Middle frontal gyrus (tissue), 1 donor: ENCODE results near the gene PACS2.
"Not testable (repeated sequence)": the region's sequence is repeated elsewhere in the genome, so short reads cannot be mapped to it uniquely, and the experiment has no call there.

Experiments
- DNase-seq: peaks from one replicate; pipeline ENCODE4 v3.0.0-alpha.2; 2015; ENCODE audit warnings: low spot score; ENCODE audit errors: extremely low spot score

The PACS2 gene

DNA sequence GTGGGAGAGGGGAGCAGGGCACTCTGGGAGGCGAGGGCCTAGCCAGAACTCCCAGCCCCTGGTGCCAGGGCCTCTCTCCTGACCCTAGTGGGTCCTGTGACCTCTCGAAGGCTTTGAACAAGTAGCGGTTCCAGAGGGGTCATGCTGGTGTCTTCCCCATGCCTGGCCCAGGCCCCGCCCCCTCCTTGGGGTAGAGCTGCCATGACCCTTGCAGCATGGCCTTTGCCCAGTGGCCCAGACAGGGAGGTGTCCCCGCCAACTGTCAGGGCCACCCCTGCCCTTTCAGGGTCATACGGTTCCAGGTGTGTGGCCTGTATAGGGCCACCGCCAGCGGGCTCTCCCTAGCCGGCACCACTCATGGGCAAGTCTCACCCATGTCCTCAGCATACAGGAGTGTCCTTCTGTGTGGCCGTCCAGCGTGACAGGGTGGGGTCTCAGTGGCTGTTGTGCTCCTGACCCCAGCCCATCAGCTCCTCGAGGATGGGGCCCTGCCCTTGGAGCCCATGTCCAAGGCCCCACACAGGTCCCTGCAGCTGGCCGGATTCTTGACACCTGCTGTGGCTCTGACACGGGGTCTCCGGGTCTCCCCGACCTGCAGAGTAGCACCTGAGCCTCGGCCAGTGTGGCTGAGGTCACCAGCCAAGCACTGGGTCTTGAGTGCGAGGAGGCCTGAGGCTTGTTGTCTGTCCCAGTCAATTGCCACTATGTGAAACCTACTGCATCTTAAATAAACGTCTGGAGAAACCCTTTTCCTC is 34.6 kb downstream of the PACS2 start:
- no peak for DNase-seq

GRCh38 chr14:105349992-105350391 is 35.4 kb downstream of the PACS2 start:
- no peak for DNase-seq

- no peak for DNase-seq
Measured at GRCh38 chr14:105350450-105351244, 36.1 kb downstream of the PACS2 start.

- DNase-seq = no peak
Measured at GRCh38 chr14:105351410-105351809, 36.9 kb downstream of the PACS2 start.

- DNase-seq = peak; percentile 55
Measured at GRCh38 chr14:105351920-105352851, 37.6 kb downstream of the PACS2 start.

DNA sequence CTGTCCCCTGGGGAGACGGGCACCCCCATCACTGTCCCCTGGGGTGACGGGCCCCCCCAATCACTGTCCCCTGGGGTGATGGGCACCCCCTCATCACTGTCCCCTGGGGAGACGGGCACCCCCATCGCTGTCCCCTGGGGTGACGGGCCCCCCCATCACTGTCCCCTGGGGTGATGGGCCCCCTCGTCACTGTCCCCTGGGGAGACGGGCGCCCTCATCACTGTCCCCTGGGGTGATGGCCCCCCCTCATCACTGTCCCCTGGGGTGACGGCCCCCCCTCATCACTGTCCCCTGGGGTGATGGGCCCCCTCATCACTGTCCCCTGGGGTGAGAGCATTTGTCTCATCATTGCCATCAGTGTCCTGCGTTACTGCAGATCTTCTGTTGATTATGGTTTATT is 38.6 kb downstream of the PACS2 start:
- DNase-seq = no peak

DNA sequence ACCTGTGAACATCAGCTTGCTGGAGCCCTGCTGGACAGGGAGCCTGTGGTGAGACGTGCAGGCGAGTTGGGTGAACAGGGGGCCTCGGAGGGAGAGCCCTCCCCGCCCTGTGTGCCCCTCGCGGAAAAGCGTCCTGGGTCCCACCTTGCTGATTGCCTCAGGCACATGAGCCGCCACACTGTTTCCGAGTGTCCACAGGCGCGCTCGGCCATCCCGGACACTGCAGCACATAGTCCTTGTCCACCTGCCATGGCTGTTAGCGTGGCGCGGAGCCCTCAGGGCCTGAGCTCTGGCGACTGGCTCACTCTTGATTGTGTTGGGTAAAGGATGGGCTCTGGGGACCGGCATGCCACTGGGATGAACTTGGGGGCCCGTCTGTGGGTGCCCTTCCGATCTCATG is 40.0 kb downstream of the PACS2 start:
- DNase-seq = no peak

DNA sequence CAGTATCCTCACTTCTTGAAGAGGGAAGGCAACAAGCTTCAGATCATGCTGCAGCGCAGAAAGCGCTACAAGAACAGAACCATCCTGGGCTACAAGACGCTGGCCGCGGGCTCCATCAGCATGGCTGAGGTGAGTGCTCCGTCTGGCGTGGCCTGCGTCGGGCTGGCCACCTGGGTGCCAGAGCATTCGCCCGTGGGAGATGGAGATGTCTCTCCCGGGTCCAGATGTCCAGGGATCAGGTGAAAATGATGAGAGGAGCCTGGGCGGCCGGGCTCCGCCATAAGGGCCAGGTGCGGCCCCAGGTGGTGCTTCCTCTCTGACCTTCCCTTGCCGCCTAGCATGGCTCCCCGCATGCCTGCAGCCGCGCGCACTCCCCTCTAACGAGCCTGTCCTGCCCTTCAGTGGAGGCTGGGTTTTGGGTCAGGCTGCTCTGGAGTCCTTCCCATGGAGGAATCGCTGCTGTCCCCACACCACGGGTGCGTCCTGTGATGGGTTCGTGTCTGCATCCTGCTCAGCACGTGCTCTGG is 40.6 kb downstream of the PACS2 start:
- DNase-seq = no peak

GRCh38 chr14:105355850-105356604 is 41.5 kb downstream of the PACS2 start:
- DNase-seq = no peak

GRCh38 chr14:105356927-105357326 is 42.4 kb downstream of the PACS2 start:
- no peak for DNase-seq

- DNase-seq = no peak
Measured at GRCh38 chr14:105357626-105358025, 43.1 kb downstream of the PACS2 start.

DNA sequence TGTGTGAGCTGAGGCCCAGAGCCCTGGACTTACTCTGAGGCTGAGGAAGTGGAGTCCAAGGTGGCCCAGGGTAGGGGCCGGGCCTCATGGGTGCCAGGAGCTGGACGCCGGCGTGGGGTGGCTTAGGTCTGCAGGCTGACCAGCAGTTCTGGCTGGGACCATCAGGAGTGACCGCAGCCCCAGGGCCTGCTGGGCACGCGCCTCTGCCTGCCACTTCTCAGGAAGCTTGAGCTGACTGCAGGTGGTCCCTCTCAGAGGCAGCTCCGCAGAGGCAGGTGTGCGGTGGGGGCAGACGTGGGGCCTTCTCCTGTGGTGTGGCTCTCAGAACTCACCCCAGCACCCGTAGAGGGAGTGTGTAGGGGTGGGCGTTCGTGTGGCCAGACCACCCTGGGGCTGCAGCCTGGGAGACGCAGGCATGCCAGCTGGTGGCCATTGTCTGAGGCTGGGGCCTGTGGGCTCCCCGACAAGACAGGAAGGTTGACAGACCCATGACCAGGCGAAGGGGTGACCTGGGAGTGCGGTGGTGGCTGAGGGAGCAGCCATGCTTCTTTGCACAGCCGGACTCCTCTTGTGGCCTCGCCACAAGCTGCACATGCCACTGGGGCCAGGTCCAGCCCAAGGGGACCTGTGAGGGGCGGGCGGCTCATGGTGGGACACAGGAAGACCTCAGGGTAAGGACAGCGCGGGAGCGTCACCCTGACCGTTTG is 43.7 kb downstream of the PACS2 start:
- no peak for DNase-seq

- DNase-seq = no peak
Measured at GRCh38 chr14:105358943-105359342, 44.4 kb downstream of the PACS2 start.

DNA sequence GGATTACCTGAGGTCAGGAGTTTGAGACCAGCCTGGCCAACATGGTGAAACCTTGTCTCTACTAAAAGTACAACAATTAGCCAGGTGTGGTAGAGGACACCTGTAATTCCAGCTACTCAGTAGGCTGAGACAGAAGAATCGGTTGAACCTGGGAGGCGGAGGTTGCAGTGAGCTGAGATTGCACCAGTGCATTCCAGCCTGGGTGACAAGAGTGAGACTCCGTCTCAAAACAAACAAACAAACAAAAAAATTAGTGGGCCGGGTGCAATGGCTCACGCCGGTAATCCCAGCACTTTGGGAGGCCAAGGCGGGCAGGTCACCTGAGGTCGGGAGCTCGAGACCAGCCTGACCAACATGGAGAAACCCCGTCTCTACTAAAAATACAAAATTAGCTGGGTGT is 46.9 kb downstream of the PACS2 start:
- not testable (repeated sequence) for DNase-seq

DNA sequence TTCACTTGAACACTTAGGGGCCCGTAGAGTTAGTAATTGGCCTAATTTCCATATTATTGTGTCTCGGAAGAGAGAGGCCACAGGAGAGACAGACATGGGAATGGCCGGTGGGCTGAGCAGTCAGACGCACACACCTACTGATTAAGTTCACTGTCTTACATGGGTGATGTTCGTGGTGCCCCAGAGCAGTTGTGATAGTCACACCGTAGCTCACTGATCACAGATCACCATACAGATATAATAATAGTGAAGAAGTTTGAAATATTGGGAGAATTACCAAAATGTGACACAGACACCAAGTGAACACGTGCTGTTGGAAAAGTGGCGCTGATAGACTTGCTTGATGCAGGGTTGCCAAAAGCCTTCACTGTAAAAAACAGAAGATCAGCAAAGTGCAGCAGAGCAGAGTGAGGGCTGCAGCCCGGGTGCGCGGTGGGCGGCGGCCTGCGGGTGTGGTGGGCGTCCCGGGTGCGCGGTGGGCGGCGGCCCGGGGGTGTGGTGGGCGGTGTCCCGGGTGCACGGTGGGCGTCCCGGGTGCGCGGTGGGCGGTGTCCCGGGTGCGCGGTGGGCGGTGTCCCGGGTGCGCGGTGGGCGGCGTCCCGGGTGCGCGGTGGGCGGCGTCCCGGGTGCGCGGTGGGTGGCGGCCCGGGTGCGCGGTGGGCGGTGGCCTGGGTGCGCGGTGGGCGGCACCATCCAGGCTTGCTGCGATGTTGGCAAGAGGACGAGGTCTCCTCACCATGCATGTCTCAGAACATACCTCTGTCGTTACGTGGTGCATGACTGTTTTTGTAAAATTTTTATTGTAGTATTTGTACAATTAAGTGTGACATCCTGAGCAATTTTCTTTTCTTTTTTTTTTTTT is 49.5 kb downstream of the PACS2 start:
- no peak for DNase-seq

DNA sequence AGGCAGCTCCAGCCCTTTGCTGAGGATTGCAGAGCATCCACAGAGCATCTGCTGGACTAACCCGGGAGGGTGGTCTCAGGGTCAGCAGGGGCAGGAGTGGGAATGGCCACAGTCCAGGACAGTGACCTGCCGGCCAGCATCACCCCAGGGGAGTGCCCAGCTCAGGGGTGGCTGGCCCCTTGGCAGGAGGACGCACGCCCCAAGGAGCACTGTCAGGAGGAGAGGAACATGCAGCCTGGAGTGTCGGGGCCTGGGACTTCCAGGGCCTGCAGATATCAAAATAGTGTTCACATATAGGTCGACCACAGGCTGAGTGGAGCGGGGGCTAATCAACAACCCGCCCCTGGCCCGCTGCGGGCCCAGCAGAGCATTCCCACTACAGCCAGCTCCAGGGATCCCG is 50.6 kb downstream of the PACS2 start:
- no peak for DNase-seq

DNA sequence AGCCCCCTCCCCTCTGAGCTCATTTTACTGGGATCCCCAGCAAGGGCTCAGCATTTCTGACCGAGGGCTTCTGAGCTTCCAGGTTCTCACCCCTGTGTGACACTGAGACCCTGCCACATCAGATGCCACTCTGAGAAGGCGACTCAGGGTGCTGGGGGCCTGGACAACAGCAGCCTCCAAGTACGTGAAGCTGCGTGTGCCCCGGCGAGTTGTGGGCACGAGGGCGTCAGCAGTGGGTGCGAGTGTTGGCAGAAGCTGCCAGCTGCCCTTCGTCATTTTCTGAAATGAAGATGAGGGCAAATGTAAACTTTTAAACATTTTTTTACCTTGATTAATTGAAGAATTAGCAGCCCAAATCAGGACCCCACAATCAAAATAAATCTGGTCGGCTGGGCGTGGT is 51.1 kb downstream of the PACS2 start:
- DNase-seq = no peak

DNA sequence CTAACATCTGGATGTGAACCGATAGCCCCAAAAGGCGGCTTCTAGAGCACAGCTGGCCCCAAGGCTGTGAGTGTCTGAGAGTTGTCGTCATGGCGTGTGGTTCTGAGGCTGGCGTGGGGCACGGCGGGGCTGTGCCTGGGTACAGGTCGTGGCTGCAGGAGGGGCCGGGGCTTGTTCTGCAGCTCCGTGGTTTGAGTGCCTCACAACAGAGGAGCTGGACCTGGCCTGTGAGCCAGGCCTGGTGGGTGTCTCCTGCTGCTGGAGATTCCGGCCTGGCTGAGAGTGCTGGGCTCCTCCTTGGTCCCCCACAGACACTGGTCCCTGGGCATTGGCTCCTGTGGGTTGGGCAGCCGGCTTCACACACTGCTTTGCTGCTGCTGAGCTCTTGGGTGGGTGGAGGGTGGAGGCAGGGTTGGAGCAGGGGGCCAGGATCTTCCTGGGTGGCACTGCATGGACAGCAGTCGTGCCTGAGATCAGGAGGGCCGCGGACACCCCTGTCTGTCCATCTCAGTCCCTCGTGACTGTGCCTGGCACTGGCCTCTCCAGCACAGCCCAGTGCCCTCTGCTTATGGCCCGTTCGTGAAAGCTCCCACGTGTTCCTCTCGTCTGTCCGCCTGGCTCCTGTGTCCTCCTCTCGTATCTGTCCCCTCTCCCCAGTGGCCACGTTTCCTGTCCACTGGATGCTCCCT is 52.0 kb downstream of the PACS2 start:
- no peak for DNase-seq
